ENCODE data around the gene ZMAT3. TPM values are rescaled to one million over a fixed set of nuclear protein-coding genes. Genes with fewer than 3 reads are reported as not detected.
"Not testable (repeated sequence)": the region's sequence is repeated elsewhere in the genome, so short reads cannot be mapped to it uniquely, and the experiment has no call there.

ZMAT3 gene
- total RNA-seq: 1 to 10 TPM; 9.5 to 9.9 TPM

GRCh38 chr3:179071323-179072099 lies at the start of gene ZMAT3:
Gene ZMAT3 (minus strand): TSS chr3:179071809. CDS start chr3:179067752, 4,057 bp downstream.
- Mint-ChIP-seq H3K4me3 (peak within 1 kb of the TSS; percentile 95), H3K27me3 (no peaks in the 10 kb centered on the region), H3K9me3 (ENCODE audit: low read depth) (no peaks in the 10 kb centered on the region), H3K36me3 (ENCODE audit: low read depth) (peaks cover 16% of the 10 kb centered on the region), H3K27ac (peak within 1 kb of the TSS; percentile 92), H3K4me1 (peaks cover 41% of the 10 kb centered on the region)
- ATAC-seq (peak; percentile 86), DNase-seq (peak; percentile 90)
- intact Hi-C loops (cut with DNase I, micrococcal nuclease): loop anchor here (1.0 to 2.0 kb wide), 7 partner anchors 54 to 533 kb away; partner anchors contain the start of genes ACTL6A (in 1 of the 2), MRPL47 (in 1 of the 2), NDUFB5 (in 1 of the 2) and ZNF639 (in 1 of the 2)
- ChIA-PET POLR2A (interaction anchor here (1.0 kb wide), 1 partner anchor 44 kb away, joined by 5 read pairs; no protein-coding TSS in a partner anchor), CTCF (interaction anchor here (0.6 to 2.3 kb wide), 8 partner anchors 11 to 494 kb away, joined by 3 to 10 read pairs (median 4); no protein-coding TSS in a partner anchor)

- DNase-seq: no peak
- Mint-ChIP-seq H3K9me3 (ENCODE audit: low read depth) (no peaks in the 10 kb centered on the region), H3K36me3 (ENCODE audit: low read depth) (no peaks in the 10 kb centered on the region), H3K4me3 (no peak overlapping the region), H3K27ac (no peak overlapping the region), H3K27me3 (peaks cover 2% of the 10 kb centered on the region), H3K4me1 (no peaks in the 10 kb centered on the region)
- no peak for ATAC-seq
- ChIA-PET POLR2A (no interaction called here), CTCF (interaction anchor here (0.5 to 1.4 kb wide), 2 partner anchors 20 to 442 kb away, joined by 3 read pairs; no protein-coding TSS in a partner anchor)
- intact Hi-C loops (cut with DNase I, micrococcal nuclease): no loop called here
Observed at GRCh38 chr3:179116816-179117215, 45.2 kb upstream of the ZMAT3 start.

- intact Hi-C loops (cut with DNase I, micrococcal nuclease); H3K4me3 Mint-ChIP-seq; H3K36me3 Mint-ChIP-seq (ENCODE audit: low read depth); H3K4me1 Mint-ChIP-seq; H3K27me3 Mint-ChIP-seq; ATAC-seq; H3K27ac Mint-ChIP-seq; H3K9me3 Mint-ChIP-seq (ENCODE audit: low read depth); POLR2A ChIA-PET; DNase-seq: not testable (repeated sequence)
- CTCF ChIA-PET: interaction anchor here (1.4 kb wide), 1 partner anchor 22 kb away, joined by 3 read pairs; no protein-coding TSS in a partner anchor
Observed at GRCh38 chr3:179115444-179115843, 43.8 kb upstream of the ZMAT3 start.

GRCh38 chr3:179113903-179114302 lies 42.3 kb upstream of the ZMAT3 start:
- no peaks in the 10 kb centered on the region for H3K9me3 Mint-ChIP-seq (ENCODE audit: low read depth)
- DNase-seq: no peak
- no peaks in the 10 kb centered on the region for H3K4me1 Mint-ChIP-seq
- ATAC-seq: no peak
- no peak overlapping the region for H3K4me3 Mint-ChIP-seq
- intact Hi-C loops (cut with DNase I, micrococcal nuclease): no loop called here
- no peaks in the 10 kb centered on the region for H3K36me3 Mint-ChIP-seq (ENCODE audit: low read depth)
- H3K27me3 Mint-ChIP-seq: peaks cover 4% of the 10 kb centered on the region
- POLR2A ChIA-PET: no interaction called here
- H3K27ac Mint-ChIP-seq: no peak overlapping the region
- CTCF ChIA-PET: no interaction called here

GRCh38 chr3:179108086-179108485 lies 36.5 kb upstream of the ZMAT3 start:
- no peak for ATAC-seq
- Mint-ChIP-seq H3K27ac (no peak overlapping the region), H3K36me3 (ENCODE audit: low read depth) (no peaks in the 10 kb centered on the region), H3K4me3 (no peak overlapping the region), H3K4me1 (no peaks in the 10 kb centered on the region), H3K9me3 (ENCODE audit: low read depth) (no peaks in the 10 kb centered on the region), H3K27me3 (peaks cover 5% of the 10 kb centered on the region)
- intact Hi-C loops (cut with DNase I, micrococcal nuclease): no loop called here
- ChIA-PET POLR2A (no interaction called here), CTCF (interaction anchor here (0.7 to 2.0 kb wide), 5 partner anchors 16 to 211 kb away, joined by 3 to 10 read pairs (median 3); partner anchors contain the start of gene PIK3CA)
- DNase-seq: no peak

- ChIA-PET CTCF (interaction anchor here (0.7 to 2.0 kb wide), 4 partner anchors 25 to 211 kb away, joined by 3 to 10 read pairs (median 4); partner anchors contain the start of gene PIK3CA), POLR2A (no interaction called here)
- H3K36me3 Mint-ChIP-seq (ENCODE audit: low read depth): no peaks in the 10 kb centered on the region
- intact Hi-C loops (cut with DNase I, micrococcal nuclease): no loop called here
- H3K4me1 Mint-ChIP-seq: no peaks in the 10 kb centered on the region
- DNase-seq (no peak), ATAC-seq (no peak)
- H3K27me3 Mint-ChIP-seq: peaks cover 4% of the 10 kb centered on the region
- no peak overlapping the region for H3K4me3 Mint-ChIP-seq
- H3K27ac Mint-ChIP-seq: no peak overlapping the region
- no peaks in the 10 kb centered on the region for H3K9me3 Mint-ChIP-seq (ENCODE audit: low read depth)
Observed at GRCh38 chr3:179107617-179108016, 36.0 kb upstream of the ZMAT3 start.

- POLR2A ChIA-PET: no interaction called here
- Mint-ChIP-seq H3K27me3 (peaks cover 2% of the 10 kb centered on the region), H3K9me3 (ENCODE audit: low read depth) (no peaks in the 10 kb centered on the region), H3K4me3 (no peak overlapping the region), H3K36me3 (ENCODE audit: low read depth) (no peaks in the 10 kb centered on the region), H3K27ac (no peak overlapping the region), H3K4me1 (no peaks in the 10 kb centered on the region)
- DNase-seq (no peak), ATAC-seq (peak; percentile 42)
- CTCF ChIA-PET: interaction anchor here (0.5 to 3.2 kb wide), 3 partner anchors 12 to 214 kb away, joined by 3 to 20 read pairs (median 4); no protein-coding TSS in a partner anchor
- intact Hi-C loops (cut with DNase I, micrococcal nuclease): loop anchor here (1.0 kb wide), 2 partner anchors 210 to 452 kb away; no protein-coding TSS in a partner anchor
Observed at GRCh38 chr3:179105881-179106280, 34.3 kb upstream of the ZMAT3 start.

- POLR2A ChIA-PET: no interaction called here
- ATAC-seq (no peak), DNase-seq (no peak)
- CTCF ChIA-PET: interaction anchor here (0.5 to 0.8 kb wide), 3 partner anchors 26 to 218 kb away, joined by 3 read pairs; no protein-coding TSS in a partner anchor
- Mint-ChIP-seq H3K4me1 (no peaks in the 10 kb centered on the region), H3K27ac (no peak overlapping the region), H3K27me3 (no peaks in the 10 kb centered on the region), H3K36me3 (ENCODE audit: low read depth) (no peaks in the 10 kb centered on the region), H3K4me3 (no peak overlapping the region), H3K9me3 (ENCODE audit: low read depth) (no peaks in the 10 kb centered on the region)
- intact Hi-C loops (cut with DNase I, micrococcal nuclease): no loop called here
Observed at GRCh38 chr3:179100652-179101051, 29.0 kb upstream of the ZMAT3 start.

- no peaks in the 10 kb centered on the region for H3K36me3 Mint-ChIP-seq (ENCODE audit: low read depth)
- H3K4me3 Mint-ChIP-seq: no peak overlapping the region
- intact Hi-C loops (cut with DNase I, micrococcal nuclease): no loop called here
- H3K9me3 Mint-ChIP-seq (ENCODE audit: low read depth): no peaks in the 10 kb centered on the region
- H3K27me3 Mint-ChIP-seq: no peaks in the 10 kb centered on the region
- ChIA-PET CTCF (interaction anchor here (0.5 to 3.5 kb wide), 5 partner anchors 17 to 217 kb away, joined by 3 to 11 read pairs (median 3); no protein-coding TSS in a partner anchor), POLR2A (no interaction called here)
- H3K4me1 Mint-ChIP-seq: no peaks in the 10 kb centered on the region
- ATAC-seq: no peak
- DNase-seq: no peak
- H3K27ac Mint-ChIP-seq: no peak overlapping the region
Observed at GRCh38 chr3:179098388-179099077, 26.9 kb upstream of the ZMAT3 start.

GRCh38 chr3:179093807-179094206 lies 22.2 kb upstream of the ZMAT3 start:
- POLR2A ChIA-PET: no interaction called here
- CTCF ChIA-PET: interaction anchor here (0.7 to 1.1 kb wide), 3 partner anchors 12 to 409 kb away, joined by 3 to 4 read pairs (median 4); no protein-coding TSS in a partner anchor
- H3K27ac Mint-ChIP-seq: no peak overlapping the region
- no peaks in the 10 kb centered on the region for H3K9me3 Mint-ChIP-seq (ENCODE audit: low read depth)
- no peak overlapping the region for H3K4me3 Mint-ChIP-seq
- intact Hi-C loops (cut with DNase I, micrococcal nuclease): no loop called here
- H3K27me3 Mint-ChIP-seq: no peaks in the 10 kb centered on the region
- ATAC-seq (no peak), DNase-seq (no peak)
- H3K4me1 Mint-ChIP-seq: peaks cover 9% of the 10 kb centered on the region
- no peaks in the 10 kb centered on the region for H3K36me3 Mint-ChIP-seq (ENCODE audit: low read depth)

GRCh38 chr3:179091113-179091512 lies 19.5 kb upstream of the ZMAT3 start:
- DNase-seq (no peak), ATAC-seq (no peak)
- no peaks in the 10 kb centered on the region for H3K9me3 Mint-ChIP-seq (ENCODE audit: low read depth)
- H3K4me1 Mint-ChIP-seq: peaks cover 11% of the 10 kb centered on the region
- H3K4me3 Mint-ChIP-seq: no peak overlapping the region
- no peak overlapping the region for H3K27ac Mint-ChIP-seq
- ChIA-PET POLR2A (no interaction called here), CTCF (interaction anchor here (0.7 to 1.8 kb wide), 3 partner anchors 15 to 221 kb away, joined by 3 to 5 read pairs (median 5); no protein-coding TSS in a partner anchor)
- intact Hi-C loops (cut with DNase I, micrococcal nuclease): no loop called here
- H3K27me3 Mint-ChIP-seq: no peaks in the 10 kb centered on the region
- no peaks in the 10 kb centered on the region for H3K36me3 Mint-ChIP-seq (ENCODE audit: low read depth)

Data from activated CD4-positive, alpha-beta T cell treated with anti-CD3 and anti-CD28 coated beads for 36 hours (primary cell).